OCI-LY7 (cell line): ENCODE measurements around the gene ATP9A.
A peak's percentile ranks its signal among the peaks of the same experiment; 100 is the strongest.

Experiments used
- EZH2phosphoT487 ChIP-seq: fragments of 200-600 bp; sonication (generic); IDR thresholded peaks from 2 replicates; pipeline ENCODE4 v1.6.1; 2018; ENCODE audit warnings: low read depth, borderline replicate concordance, mild to moderate bottlenecking, mixed run types, antibody characterized with exemption, low read length, moderate library complexity, mixed read lengths
- TF ChIP-seq, protein P1 (sequence below): fragments of 200-600 bp; sonication (generic); conservative IDR thresholded peaks from 2 replicates; pipeline ENCODE4 v1.5.1; 2014; ENCODE audit warnings: mild to moderate bottlenecking, antibody characterized with exemption, low read length, moderate library complexity, mixed read lengths

DNA sequence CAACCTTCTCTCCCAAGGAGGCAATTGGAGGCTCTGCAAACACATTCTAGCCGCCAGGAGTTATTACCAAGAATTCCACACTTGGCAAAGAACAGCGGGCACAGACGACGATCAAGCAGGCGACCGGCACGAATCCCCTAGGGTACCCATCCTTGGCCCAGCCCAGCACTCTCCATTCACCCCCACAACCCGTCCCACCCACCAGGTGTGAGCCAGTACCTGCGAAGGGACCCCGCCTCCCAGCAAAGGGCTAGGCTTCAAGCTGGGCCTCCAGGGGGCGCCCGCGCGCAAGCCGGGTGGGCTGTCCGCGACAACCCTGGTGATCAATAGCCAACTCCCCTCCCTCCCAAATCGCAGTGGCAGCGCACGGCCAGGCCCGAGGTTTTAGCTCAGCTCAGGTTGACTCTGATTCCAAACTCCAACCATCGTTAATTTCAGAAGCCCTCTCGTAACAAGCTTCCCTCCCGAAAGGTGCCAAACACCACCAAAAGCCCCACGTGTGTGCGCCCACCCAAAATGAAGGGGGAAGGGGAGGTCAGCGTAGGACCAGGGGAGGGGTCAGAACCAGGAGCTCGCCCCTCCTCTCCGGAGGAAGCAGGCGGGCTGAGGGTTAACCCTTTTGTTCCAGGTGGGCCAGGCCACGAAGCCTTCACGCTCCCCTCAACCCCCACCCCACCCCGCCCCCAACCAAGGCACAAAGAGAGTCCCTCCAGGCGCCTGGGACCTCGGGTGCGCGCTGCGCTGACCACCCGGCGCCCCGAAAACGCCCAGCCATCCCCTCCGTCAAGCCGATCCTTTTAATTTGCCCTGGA, 32.1 kb upstream of the ATP9A start:
- TF ChIP-seq, protein P1, sequence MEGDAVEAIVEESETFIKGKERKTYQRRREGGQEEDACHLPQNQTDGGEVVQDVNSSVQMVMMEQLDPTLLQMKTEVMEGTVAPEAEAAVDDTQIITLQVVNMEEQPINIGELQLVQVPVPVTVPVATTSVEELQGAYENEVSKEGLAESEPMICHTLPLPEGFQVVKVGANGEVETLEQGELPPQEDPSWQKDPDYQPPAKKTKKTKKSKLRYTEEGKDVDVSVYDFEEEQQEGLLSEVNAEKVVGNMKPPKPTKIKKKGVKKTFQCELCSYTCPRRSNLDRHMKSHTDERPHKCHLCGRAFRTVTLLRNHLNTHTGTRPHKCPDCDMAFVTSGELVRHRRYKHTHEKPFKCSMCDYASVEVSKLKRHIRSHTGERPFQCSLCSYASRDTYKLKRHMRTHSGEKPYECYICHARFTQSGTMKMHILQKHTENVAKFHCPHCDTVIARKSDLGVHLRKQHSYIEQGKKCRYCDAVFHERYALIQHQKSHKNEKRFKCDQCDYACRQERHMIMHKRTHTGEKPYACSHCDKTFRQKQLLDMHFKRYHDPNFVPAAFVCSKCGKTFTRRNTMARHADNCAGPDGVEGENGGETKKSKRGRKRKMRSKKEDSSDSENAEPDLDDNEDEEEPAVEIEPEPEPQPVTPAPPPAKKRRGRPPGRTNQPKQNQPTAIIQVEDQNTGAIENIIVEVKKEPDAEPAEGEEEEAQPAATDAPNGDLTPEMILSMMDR: peak; percentile 94
- no peak for TF ChIP-seq EZH2phosphoT487
